Hepatocyte (in vitro differentiated cells): Measurements from ENCODE around the gene ZBTB1. TPM values are rescaled to one million over a fixed set of nuclear protein-coding genes. Genes with fewer than 3 reads are reported as not detected.

ENCODE experiments used
- DNase-seq: peaks from one replicate; pipeline ENCODE4 v3.0.0-alpha.2; 2016; ENCODE audit warnings: low spot score
- H2AFZ ChIP-seq: fragments of 200-600 bp; sonication (generic); 2 replicates; pipeline ENCODE4 v1.6.0; 2016; ENCODE audit warnings: antibody characterized with exemption, mild to moderate bottlenecking
- H3K27ac ChIP-seq: fragments of 200-600 bp; sonication (generic); 2 replicates; pipeline ENCODE4 v1.5.1; 2016; ENCODE audit warnings: mild to moderate bottlenecking
- H3K27me3 ChIP-seq: fragments of 200-600 bp; sonication (generic); 2 replicates; pipeline ENCODE4 v1.6.1; 2016
- H3K36me3 ChIP-seq: fragments of 200-600 bp; sonication (generic); replicated peaks from 2 replicates; pipeline ENCODE4 v1.5.1; 2016; ENCODE audit warnings: low read depth; ENCODE audit not compliant: insufficient read depth
- H3K4me1 ChIP-seq: fragments of 200-600 bp; sonication (generic); 2 replicates; pipeline ENCODE4 v1.5.1; 2016; ENCODE audit warnings: mild to moderate bottlenecking, moderate library complexity; ENCODE audit not compliant: insufficient read depth
- H3K4me2 ChIP-seq: fragments of 200-600 bp; sonication (generic); 2 replicates; pipeline ENCODE4 v1.6.0; 2016
- H3K4me3 ChIP-seq: fragments of 200-600 bp; sonication (generic); 2 replicates; pipeline ENCODE4 v1.5.1; 2016; ENCODE audit warnings: mild to moderate bottlenecking
- H3K79me2 ChIP-seq: fragments of 200-600 bp; sonication (generic); 2 replicates; pipeline ENCODE4 v1.6.0; 2017; ENCODE audit warnings: mild to moderate bottlenecking
- H3K9me2 ChIP-seq: fragments of 200-600 bp; sonication (generic); replicated peaks from 2 replicates; pipeline ENCODE4 v1.6.0; 2017; ENCODE audit warnings: mild to moderate bottlenecking; ENCODE audit not compliant: insufficient read depth
- H3K9me3 ChIP-seq: fragments of 200-600 bp; sonication (generic); 2 replicates; pipeline ENCODE4 v1.5.1; 2016; ENCODE audit warnings: low read depth, mild to moderate bottlenecking
- H4K20me1 ChIP-seq: fragments of 200-600 bp; sonication (generic); 2 replicates; pipeline ENCODE4 v1.6.0; 2016; ENCODE audit warnings: mild to moderate bottlenecking; ENCODE audit not compliant: insufficient read depth, poor library complexity, severe bottlenecking
- EZH2 ChIP-seq: fragments of 200-600 bp; sonication (generic); IDR thresholded peaks from 2 replicates; pipeline ENCODE4 v1.6.1; 2016; ENCODE audit warnings: antibody characterized with exemption, mild to moderate bottlenecking, borderline replicate concordance
- EZH2phosphoT487 ChIP-seq: fragments of 200-600 bp; sonication (generic); IDR thresholded peaks from one replicate; pipeline ENCODE4 v1.6.1; 2018; ENCODE audit warnings: antibody characterized with exemption, mild to moderate bottlenecking, low read depth, moderate library complexity; ENCODE audit not compliant: unreplicated experiment, severe bottlenecking
- WGBS: methylation state at CpG from one replicate; pipeline ENCODE4 v1.1.6; 2016; ENCODE audit warnings: low lambda C conversion rate; ENCODE audit errors: missing lambda C conversion rate; 5-methylcytosine and 5-hydroxymethylcytosine counted together
- polyA plus RNA-seq: library from polyadenylated mRNA; unstranded; fragments of >200 nt; fragmentation: Nextera tagmentation; extraction: Ambion mirVana; gene quantifications from 2 replicates; pipeline ENCODE4 v1.2.1, GENCODE V29; 2016
- total RNA-seq: library from RNA; depleted of rRNA; stranded (reverse); fragments of >200 nt; gene quantifications from 2 replicates; pipeline ENCODE4 v1.2.3, GENCODE V29; 2014
- TF ChIP-seq, protein P1 (sequence below): fragments of 200-600 bp; sonication (generic); IDR thresholded peaks from 2 replicates; pipeline ENCODE4 v1.5.1; 2016; ENCODE audit warnings: antibody characterized with exemption, mild to moderate bottlenecking; ENCODE audit not compliant: poor library complexity

The ZBTB1 gene
- total and polyA plus RNA-seq, 2 experiments from 2014 or later: 30.3 to 60.4 TPM

DNA sequence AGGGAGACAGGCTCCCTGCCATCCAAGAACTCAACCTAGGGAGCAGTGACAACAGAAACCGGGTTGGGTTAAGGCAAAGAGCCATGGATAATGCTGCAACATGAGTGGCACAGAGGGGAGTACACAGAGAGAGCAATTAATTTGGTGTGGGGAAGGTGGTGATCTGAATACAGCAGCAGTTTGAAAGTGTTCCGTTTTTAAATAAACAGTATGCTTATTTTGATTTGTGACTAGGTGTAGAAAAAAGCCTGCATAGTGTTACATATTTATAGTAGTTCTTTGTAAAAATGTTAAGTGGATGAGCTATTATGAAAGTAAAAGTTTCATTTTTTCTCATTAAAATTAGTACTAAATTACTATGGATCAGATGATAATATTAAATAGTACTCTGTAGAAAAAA lies 30.5 kb upstream of the ZBTB1 start:
- Histone ChIP-seq H3K27ac (no peak overlapping the region), H3K79me2 (peaks cover 2% of the 10 kb centered on the region)

GRCh38 chr14:64474698-64475097 lies 29.9 kb upstream of the ZBTB1 start:
- no peak for DNase-seq
- no peak overlapping the region for H2AFZ ChIP-seq
- H3K36me3 ChIP-seq: no peaks in the 10 kb centered on the region
- no peak overlapping the region for H3K4me3 ChIP-seq
- H4K20me1 ChIP-seq: no peaks in the 10 kb centered on the region
- no peaks in the 10 kb centered on the region for H3K4me1 ChIP-seq
- no peaks in the 10 kb centered on the region for H3K27me3 ChIP-seq
- H3K27ac ChIP-seq: no peak overlapping the region
- TF ChIP-seq, protein P1, sequence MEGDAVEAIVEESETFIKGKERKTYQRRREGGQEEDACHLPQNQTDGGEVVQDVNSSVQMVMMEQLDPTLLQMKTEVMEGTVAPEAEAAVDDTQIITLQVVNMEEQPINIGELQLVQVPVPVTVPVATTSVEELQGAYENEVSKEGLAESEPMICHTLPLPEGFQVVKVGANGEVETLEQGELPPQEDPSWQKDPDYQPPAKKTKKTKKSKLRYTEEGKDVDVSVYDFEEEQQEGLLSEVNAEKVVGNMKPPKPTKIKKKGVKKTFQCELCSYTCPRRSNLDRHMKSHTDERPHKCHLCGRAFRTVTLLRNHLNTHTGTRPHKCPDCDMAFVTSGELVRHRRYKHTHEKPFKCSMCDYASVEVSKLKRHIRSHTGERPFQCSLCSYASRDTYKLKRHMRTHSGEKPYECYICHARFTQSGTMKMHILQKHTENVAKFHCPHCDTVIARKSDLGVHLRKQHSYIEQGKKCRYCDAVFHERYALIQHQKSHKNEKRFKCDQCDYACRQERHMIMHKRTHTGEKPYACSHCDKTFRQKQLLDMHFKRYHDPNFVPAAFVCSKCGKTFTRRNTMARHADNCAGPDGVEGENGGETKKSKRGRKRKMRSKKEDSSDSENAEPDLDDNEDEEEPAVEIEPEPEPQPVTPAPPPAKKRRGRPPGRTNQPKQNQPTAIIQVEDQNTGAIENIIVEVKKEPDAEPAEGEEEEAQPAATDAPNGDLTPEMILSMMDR: no peak
- no peak for TF ChIP-seq EZH2phosphoT487
- no peak for TF ChIP-seq EZH2
- WGBS: 88% methylated on average over 4 of the region's 4 CpGs
- H3K4me2 ChIP-seq: no peak overlapping the region
- no peaks in the 10 kb centered on the region for H3K9me2 ChIP-seq
- H3K9me3 ChIP-seq: no peaks in the 10 kb centered on the region
- no peaks in the 10 kb centered on the region for H3K79me2 ChIP-seq

More for the DNA sequence above, 30.5 kb upstream of the ZBTB1 start:
- DNase-seq: no peak
- WGBS: 83% methylated on average over 2 of the region's 2 CpGs
- Histone ChIP-seq H3K36me3 (no peaks in the 10 kb centered on the region), H3K4me2 (no peak overlapping the region), H3K4me3 (no peak overlapping the region), H2AFZ (no peak overlapping the region), H4K20me1 (no peaks in the 10 kb centered on the region), H3K27me3 (no peaks in the 10 kb centered on the region), H3K4me1 (no peaks in the 10 kb centered on the region), H3K9me3 (no peaks in the 10 kb centered on the region), H3K9me2 (no peaks in the 10 kb centered on the region)
- TF ChIP-seq EZH2: no peak
- no peak for TF ChIP-seq EZH2phosphoT487
- TF ChIP-seq, protein P1: no peak

- Histone ChIP-seq H3K9me3 (no peaks in the 10 kb centered on the region), H2AFZ (no peak overlapping the region), H3K4me1 (no peaks in the 10 kb centered on the region), H3K4me2 (no peak overlapping the region), H3K79me2 (no peaks in the 10 kb centered on the region), H3K9me2 (no peaks in the 10 kb centered on the region), H3K27ac (no peak overlapping the region), H3K27me3 (no peaks in the 10 kb centered on the region), H3K4me3 (no peak overlapping the region), H3K36me3 (no peaks in the 10 kb centered on the region), H4K20me1 (no peaks in the 10 kb centered on the region)
- WGBS: 84% methylated on average over 8 of the region's 8 CpGs
- TF ChIP-seq EZH2phosphoT487: no peak
- TF ChIP-seq, protein P1: no peak
- no peak for TF ChIP-seq EZH2
- no peak for DNase-seq
Measured at GRCh38 chr14:64475585-64476273, 28.8 kb upstream of the ZBTB1 start.
